GM13977 (cell line): ENCODE measurements around the gene ZSCAN30.
A peak's percentile ranks its signal among the peaks of the same experiment; 100 is the strongest.

Source experiments
- DNase-seq: peaks from one replicate; pipeline ENCODE4 v3.0.0; 2012; ENCODE audit warnings: low spot score
- CTCF ChIP-seq: IDR thresholded peaks from 2 replicates; pipeline ENCODE4 v1.5.1; 2012; ENCODE audit warnings: mild to moderate bottlenecking, control low read depth; ENCODE audit not compliant: insufficient read depth; ENCODE audit errors: extremely low read depth, missing control alignments
- in situ Hi-C: fragments of 300-500 bp; cut with MboI; formaldehyde crosslinking; loops from one replicate; pipeline ENCODE4 v1.12.0; 2022; ENCODE audit warnings: low sequenced_read_pairs, low pct_unique_long_range_greater_than_20kb, mixed read lengths, inconsistent platforms; ENCODE audit not compliant: unreplicated experiment

The ZSCAN30 gene

GRCh38 chr18:35241448-35241804, 48.6 kb downstream of the ZSCAN30 start:
- in situ Hi-C loops: no loop called here
- TF ChIP-seq CTCF: no peak
- DNase-seq: no peak

- TF ChIP-seq CTCF: no peak
- in situ Hi-C loops: no loop called here
- peak; percentile 94 for DNase-seq
These were observed 49.2 kb downstream of the ZSCAN30 start, which contains the start of gene ZNF397 for GRCh38 chr18:35240664-35241447. TSS of gene ZNF397 (plus strand) at chr18:35241034. CDS start at chr18:35242471, 1,437 bp downstream.

GRCh38 chr18:35239314-35239713, 50.7 kb downstream of the ZSCAN30 start:
- no peak for DNase-seq
- in situ Hi-C loops: loop anchor here (10.0 kb wide), 1 partner anchor 115 kb away; no protein-coding TSS in a partner anchor
- no peak for TF ChIP-seq CTCF

GRCh38 chr18:35236571-35237363, 53.3 kb downstream of the ZSCAN30 start:
- in situ Hi-C loops: loop anchor here (10.0 kb wide), 1 partner anchor 118 kb away; no protein-coding TSS in a partner anchor
- TF ChIP-seq CTCF: no peak
- no peak for DNase-seq

GRCh38 chr18:35231052-35231451, 59.0 kb downstream of the ZSCAN30 start:
- DNase-seq: peak; percentile 59
- peak; percentile 86 for TF ChIP-seq CTCF
- in situ Hi-C loops: loop anchor here (10.0 kb wide), 1 partner anchor 124 kb away; no protein-coding TSS in a partner anchor

- DNase-seq: no peak
- TF ChIP-seq CTCF: no peak
- in situ Hi-C loops: loop anchor here (10.0 kb wide), 1 partner anchor 148 kb away; the partner anchor contains the start of gene ZNF396
These were observed 62.8 kb downstream of the ZSCAN30 start for GRCh38 chr18:35227254-35227653.
